ENCODE results near the gene PLA2G4B. TPM values are rescaled to one million over a fixed set of nuclear protein-coding genes. Genes with fewer than 3 reads are reported as not detected.

The PLA2G4B gene
- total RNA-seq, 1 donor from 2014 or later = 1.2 TPM

DNA sequence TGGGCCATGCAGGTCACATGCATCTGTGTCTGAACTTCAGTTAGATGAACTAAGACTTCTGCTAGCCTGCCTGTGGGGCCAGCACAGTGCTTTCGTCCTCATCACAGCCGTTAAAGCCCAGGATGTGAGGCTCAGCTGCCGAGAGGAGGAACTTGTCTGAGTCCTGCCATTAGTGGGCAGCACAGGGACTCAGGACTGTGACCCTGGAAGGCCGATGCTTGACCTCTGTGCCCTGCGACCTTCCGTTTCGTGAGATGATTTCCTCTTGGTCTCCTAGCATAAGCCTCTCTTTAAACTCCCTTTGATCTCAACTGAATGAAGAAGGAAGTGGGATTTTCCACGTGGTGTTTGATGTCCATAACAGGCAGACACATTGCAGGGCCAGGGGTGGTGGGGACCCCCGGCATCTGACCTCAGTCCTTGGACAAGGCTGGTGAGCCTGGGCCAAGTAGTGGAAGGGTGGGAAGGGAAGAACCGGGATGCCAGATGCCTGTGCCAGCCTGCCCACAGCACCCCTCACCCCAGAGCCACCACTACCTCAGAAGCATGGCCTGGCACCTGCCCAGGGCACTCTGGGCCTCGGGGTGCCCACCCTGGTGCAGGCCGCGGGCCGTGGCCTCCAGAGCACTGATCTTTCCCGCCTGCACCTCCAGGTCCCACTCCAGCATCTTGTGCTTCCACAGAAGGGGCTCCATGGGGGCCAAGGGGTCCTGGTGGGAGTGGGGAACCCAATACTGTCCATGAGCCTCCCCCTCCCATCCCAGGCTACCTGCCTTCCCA lies 21.6 kb downstream of the PLA2G4B start:
- no peak for DNase-seq (ENCODE audit: low read depth)
- TF ChIP-seq, protein P1, sequence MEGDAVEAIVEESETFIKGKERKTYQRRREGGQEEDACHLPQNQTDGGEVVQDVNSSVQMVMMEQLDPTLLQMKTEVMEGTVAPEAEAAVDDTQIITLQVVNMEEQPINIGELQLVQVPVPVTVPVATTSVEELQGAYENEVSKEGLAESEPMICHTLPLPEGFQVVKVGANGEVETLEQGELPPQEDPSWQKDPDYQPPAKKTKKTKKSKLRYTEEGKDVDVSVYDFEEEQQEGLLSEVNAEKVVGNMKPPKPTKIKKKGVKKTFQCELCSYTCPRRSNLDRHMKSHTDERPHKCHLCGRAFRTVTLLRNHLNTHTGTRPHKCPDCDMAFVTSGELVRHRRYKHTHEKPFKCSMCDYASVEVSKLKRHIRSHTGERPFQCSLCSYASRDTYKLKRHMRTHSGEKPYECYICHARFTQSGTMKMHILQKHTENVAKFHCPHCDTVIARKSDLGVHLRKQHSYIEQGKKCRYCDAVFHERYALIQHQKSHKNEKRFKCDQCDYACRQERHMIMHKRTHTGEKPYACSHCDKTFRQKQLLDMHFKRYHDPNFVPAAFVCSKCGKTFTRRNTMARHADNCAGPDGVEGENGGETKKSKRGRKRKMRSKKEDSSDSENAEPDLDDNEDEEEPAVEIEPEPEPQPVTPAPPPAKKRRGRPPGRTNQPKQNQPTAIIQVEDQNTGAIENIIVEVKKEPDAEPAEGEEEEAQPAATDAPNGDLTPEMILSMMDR (conservative IDR thresholded peaks at IDR 0.05; ENCODE audit: low read depth, low read length) = peak; percentile 8
- no peak overlapping the region for H3K4me3 ChIP-seq (ENCODE audit: low read depth, low read length)

DNA sequence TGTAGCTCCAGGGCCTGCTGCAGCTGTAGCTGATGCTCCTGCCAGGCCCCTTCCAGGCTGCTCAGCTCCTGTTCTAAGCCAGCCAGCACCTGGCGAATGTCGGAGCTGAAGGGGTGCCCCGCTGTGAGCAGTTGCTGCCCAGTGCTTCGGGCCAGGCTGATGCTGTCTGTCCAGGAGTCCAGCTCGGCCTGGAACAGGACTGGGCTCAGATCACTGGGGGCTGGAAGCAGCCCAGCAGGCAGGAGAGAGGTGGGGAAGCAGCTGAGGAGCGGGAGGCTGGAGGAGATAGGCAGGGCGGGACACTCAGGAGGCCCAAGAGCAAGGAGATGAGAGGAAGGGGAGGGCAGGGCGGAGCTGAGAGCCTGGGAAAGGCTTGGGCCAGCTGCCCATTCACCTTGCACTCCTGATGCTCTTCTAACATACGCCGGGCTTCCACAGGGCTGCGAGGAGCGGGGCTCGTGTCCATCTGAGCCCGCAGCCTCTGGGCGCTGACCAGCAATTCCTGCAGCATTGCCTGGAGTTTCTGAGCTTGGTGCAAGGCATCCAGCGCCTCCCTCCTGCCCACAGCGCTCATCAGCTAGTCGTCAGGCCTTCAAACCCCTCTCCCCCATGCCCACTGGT lies 23.2 kb downstream of the PLA2G4B start:
- no peak overlapping the region for H3K4me3 ChIP-seq (ENCODE audit: low read depth, low read length)
- TF ChIP-seq, protein P1 (conservative IDR thresholded peaks at IDR 0.05; ENCODE audit: low read depth, low read length) = no peak
- no peak for DNase-seq (ENCODE audit: low read depth)

DNA sequence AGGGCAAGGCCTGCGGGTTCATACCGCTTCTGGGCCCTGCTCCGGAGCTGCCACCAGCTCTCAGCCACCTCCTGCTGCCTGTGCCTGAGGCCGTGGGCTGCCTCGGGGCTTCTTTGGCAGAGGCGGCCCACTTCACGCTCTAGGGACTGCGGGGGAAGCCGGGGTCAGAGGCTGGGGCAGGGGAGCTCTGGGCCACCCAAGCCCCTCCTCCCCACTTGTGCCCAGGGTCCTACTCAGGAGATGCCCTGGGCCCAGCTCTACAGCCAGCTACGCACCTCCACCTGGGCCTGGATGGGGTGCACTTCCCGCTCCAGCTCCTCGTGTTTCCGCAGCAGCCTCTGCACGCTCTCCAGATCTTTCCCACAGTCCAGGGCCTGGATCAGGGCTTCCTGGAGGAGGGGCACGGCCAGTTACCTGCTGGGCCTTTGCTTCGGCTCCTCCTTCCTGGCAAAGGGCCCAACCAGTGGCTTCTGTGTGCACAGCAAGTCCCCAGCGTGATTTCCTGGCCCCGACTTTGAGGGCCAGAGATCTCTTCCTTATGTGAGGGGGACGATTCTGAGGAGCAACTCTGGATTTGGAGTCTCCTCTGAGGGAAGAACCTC lies 24.0 kb downstream of the PLA2G4B start:
- H3K4me3 ChIP-seq (ENCODE audit: low read depth, low read length) = no peak overlapping the region
- no peak for DNase-seq (ENCODE audit: low read depth)
- TF ChIP-seq, protein P1 (conservative IDR thresholded peaks at IDR 0.05; ENCODE audit: low read depth, low read length) = no peak

DNA sequence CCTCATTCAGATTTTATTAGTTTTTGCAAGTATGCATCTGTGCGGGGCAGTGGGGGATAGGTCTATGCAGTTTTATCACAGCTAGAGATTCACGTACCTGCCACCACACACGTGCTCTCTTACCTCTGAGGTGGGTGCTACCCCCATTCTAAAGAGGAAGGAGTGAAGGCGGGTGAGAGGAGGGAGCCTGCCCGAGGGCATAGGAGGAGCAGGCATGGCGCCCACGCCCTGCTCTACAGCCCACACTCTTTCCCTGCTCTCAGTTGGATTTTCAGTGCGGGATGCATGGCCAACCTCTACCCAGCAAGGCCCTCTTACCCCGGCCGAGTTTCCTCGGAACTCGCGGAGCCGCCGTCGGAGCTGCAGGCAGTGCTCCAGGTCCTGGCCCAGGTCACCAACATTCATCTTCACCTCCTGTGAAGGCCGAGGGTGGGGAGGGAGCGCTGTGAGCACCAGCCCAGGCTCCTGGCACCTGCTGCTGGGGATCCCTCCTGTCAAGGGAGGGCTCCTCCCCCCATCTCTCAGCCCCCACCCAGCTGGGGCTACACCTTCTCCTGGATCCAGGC lies 26.9 kb downstream of the PLA2G4B start:
- TF ChIP-seq, protein P1 (conservative IDR thresholded peaks at IDR 0.05; ENCODE audit: low read depth, low read length) = no peak
- no peak for DNase-seq (ENCODE audit: low read depth)
- no peak overlapping the region for H3K4me3 ChIP-seq (ENCODE audit: low read depth, low read length)

DNA sequence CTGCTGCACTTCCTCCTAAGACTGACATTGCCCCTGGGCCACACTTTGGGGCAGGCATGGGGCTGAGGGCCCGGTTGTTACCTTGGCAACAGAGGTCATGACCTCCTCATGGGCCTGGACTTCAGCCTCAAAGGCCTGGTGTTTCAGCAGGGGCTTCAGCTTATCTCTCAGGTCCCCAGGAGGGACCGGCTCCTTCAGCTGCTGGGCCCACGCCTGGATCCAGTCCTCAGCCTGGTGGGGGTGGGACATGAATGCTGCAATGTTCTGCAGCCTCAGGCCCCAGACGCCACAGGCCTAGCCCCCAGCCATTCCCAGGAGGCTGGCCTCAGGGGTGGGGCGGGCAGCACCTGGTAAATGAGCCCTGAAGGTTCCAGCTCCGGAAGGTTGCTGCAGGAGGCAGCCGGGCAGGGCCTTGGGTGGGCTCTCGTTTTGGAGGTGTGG lies 27.6 kb downstream of the PLA2G4B start:
- TF ChIP-seq, protein P1 (conservative IDR thresholded peaks at IDR 0.05; ENCODE audit: low read depth, low read length) = no peak
- no peak for DNase-seq (ENCODE audit: low read depth)
- H3K4me3 ChIP-seq (ENCODE audit: low read depth, low read length) = no peak overlapping the region

GRCh38 chr15:41866872-41867579 lies 28.4 kb downstream of the PLA2G4B start:
- DNase-seq (ENCODE audit: low read depth) = no peak
- TF ChIP-seq, protein P1 (conservative IDR thresholded peaks at IDR 0.05; ENCODE audit: low read depth, low read length) = no peak
- H3K4me3 ChIP-seq (ENCODE audit: low read depth, low read length) = no peak overlapping the region
